GM12874 (cell line): ENCODE data around the gene TAF11L8.
"Not testable (repeated sequence)": the region's sequence is repeated elsewhere in the genome, so short reads cannot be mapped to it uniquely, and the experiment has no call there.

Experiments
- TF ChIP-seq, protein P1 (sequence below): IDR thresholded peaks from 2 replicates; pipeline ENCODE4 v1.5.1; 2011; ENCODE audit warnings: low read depth, mild to moderate bottlenecking, control low read depth, low read length, moderate library complexity; ENCODE audit not compliant: insufficient read depth

Gene TAF11L8

DNA sequence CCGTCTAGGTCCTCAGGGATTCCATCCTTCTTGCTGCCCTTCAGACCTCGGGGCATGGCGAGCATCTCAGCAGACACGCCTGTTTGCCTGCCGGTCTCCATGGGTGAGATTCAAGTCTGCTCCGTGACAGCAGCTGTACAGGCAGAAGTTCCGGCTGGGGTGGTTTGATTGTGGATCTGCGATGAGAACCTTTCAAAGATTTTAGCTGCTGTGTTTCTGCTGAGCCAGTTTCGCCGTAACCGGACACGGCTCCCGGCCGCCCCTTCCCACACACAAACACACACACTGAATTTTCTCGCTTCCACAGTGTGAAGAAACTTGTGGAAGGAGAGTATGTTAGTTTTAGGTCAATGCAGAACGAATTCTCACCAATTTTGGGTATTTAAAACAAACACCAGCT lies at the start of gene TAF11L8:
Gene TAF11L8 (minus strand): TSS at position 101 of the 400 bp plus-strand sequence.
- TF ChIP-seq, protein P1, sequence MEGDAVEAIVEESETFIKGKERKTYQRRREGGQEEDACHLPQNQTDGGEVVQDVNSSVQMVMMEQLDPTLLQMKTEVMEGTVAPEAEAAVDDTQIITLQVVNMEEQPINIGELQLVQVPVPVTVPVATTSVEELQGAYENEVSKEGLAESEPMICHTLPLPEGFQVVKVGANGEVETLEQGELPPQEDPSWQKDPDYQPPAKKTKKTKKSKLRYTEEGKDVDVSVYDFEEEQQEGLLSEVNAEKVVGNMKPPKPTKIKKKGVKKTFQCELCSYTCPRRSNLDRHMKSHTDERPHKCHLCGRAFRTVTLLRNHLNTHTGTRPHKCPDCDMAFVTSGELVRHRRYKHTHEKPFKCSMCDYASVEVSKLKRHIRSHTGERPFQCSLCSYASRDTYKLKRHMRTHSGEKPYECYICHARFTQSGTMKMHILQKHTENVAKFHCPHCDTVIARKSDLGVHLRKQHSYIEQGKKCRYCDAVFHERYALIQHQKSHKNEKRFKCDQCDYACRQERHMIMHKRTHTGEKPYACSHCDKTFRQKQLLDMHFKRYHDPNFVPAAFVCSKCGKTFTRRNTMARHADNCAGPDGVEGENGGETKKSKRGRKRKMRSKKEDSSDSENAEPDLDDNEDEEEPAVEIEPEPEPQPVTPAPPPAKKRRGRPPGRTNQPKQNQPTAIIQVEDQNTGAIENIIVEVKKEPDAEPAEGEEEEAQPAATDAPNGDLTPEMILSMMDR: not testable (repeated sequence)

DNA sequence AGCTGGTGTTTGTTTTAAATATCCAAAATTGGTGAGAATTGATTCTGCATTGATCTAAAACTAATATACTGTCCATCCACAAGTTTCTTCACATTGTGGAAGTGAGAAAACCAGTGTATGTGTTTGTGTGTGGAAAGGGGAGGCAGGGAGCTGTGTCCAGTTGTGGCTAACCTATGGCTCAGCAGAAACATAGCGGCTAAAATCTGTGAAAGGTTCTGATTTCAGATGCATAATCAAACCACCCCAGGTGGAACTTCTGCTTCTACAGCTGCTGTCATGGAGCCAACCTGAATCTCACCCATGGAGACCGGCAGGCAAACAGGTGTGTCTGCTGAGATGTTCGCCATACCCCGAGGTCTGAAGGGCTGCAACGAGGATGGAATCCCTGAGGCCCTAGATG lies 43.4 kb upstream of the TAF11L8 start, which contains the start of gene TAF11L14:
Gene TAF11L14 (plus strand): TSS at position 301 of the 400 bp plus-strand sequence.
- TF ChIP-seq, protein P1: no peak

DNA sequence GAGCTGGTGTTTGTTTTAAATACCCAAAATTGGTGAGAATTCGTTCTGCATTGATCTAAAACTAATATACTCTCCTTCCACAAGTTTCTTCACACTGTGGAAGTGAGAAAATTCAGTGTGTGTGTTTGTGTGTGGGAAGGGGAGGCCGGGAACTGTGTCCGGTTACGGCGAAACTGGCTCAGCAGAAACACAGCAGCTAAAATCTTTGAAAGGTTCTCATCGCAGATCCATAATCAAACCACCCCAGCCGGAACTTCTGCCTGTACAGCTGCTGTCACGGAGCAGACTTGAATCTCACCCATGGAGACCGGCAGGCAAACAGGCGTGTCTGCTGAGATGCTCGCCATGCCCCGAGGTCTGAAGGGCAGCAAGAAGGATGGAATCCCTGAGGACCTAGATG lies 41.0 kb upstream of the TAF11L8 start, which contains the start of gene TAF11L13:
Gene TAF11L13 (plus strand): TSS at position 301 of the 400 bp plus-strand sequence.
- TF ChIP-seq, protein P1: not testable (repeated sequence)

DNA sequence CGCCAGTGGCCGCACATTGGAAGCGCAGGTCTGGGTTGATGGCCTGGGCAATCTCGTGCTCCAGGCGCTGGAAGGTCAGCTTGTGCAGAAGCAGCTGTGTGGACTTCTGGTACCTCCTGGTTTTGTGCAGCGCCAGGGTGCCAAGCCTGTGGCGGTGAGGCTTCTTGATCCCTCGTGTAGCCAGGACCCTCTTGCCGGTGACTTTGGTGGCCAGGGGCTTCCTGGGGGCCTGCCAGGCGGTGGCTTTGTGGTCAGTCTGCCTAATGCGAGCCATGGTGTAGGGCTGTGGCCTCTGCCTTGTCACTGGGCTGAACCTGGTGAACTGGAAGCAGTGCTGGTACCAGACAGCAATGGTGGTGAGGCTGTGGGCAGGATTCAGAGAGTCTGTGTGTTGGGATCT lies 34.9 kb upstream of the TAF11L8 start:
- TF ChIP-seq, protein P1: no peak

DNA sequence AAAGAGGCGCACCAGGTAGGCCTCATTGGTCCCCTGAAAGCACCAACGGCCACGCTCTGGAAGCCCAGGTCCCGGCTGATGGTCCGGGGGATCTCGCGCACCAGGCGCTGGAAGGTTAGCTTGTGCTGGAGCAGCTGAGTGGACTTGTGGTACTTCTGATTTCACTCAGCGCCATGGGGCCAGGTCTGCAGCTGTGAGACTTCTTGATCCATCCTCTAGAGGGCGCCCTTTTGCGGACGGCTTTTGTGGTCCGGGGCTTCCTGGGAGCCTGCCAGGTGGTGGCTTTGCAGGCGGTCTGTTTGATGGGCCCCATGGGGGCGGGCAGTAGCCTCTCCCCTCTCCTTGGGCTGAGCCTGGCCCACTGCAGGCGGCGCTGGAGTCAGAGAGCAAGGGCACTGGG lies 29.9 kb upstream of the TAF11L8 start:
- TF ChIP-seq, protein P1: peak; percentile 11; the same call in 1 of the 2 replicates

DNA sequence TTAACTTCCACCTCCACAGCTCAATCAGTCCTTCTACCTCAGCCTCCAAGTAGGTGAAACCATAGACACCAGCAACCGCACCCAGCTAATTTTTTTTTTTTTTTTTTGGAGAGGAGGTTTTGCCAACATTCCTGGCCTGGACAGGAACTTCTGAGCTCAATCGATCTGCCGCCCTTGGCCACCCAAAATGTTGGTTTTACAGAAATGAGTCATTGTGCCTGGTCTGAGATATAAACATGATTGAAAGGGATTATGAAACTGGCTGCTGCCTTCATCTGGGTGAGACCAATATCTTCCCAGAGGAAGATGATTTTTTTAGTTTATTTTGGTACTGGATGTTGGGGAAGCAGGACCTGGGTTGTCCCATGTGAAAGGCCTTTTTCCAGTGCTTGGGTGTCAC lies 28.6 kb upstream of the TAF11L8 start:
- TF ChIP-seq, protein P1: no peak

DNA sequence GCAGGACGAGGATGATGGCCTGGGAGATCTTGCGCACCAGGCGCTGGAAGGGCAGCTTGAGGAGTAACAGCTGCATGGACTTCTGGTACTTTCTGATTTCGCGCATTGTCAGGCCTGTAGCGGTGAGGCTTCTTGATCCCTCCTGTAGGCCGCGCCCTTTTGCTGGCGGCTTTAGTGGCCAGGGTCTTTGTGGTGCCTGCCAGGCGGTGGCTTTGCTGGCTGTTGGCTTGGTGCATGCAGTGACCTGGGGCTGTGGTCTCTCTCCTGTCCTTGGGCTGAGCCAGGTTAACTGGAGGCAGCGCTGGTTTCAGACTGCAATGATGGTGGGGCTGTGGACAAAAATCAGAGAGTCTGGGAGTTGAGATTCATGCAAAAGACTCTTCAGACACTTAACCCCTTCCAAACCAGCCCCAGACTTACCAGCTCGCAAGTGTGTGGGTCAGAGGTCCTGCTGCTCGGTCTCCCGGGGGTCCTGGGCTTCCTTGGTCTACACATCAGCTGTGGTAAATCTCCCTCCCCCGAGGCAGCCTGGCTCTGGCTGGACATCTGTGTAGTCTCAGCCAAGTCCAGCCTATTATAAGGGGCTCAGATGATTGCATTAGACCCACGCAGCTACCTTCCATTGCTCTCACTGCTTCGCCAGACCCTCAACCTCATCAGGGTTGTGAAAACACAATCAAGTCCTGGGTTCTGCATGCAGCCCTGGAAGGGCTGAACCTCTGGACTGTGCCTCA lies 24.3 kb upstream of the TAF11L8 start:
- TF ChIP-seq, protein P1: no peak
